Spleen (tissue), 7 donors: ENCODE measurements around the gene ZKSCAN4.

Source experiments
- POLR2A ChIP-seq, 3 donors: fragments of 450-650 bp; IDR thresholded peaks; one replicate each; pipeline ENCODE4 v1.5.1; 2017; ENCODE audit warnings: antibody characterized with exemption in 3 of 3, mild to moderate bottlenecking in 1 of 3
- TF ChIP-seq, protein P1 (sequence below), 11 experiments: fragments of 200-600 bp in 7 of 11; fragments of 450-650 bp in 4 of 11; sonication (generic) in 4 of 11; IDR thresholded peaks in 8 of 11; conservative IDR thresholded peaks in 3 of 11; 1 replicate in 7 of 11; 2 replicates in 4 of 11; pipeline versions ENCODE4 v1.4.0 to v1.8.0; 2016 to 2021; ENCODE audit warnings: antibody characterized with exemption in 11 of 11, inconsistent platforms in 4 of 11, mild to moderate bottlenecking in 1 of 11
- donor health status: DM: no; HTN: no; CAD: no; lungs with moderate emphysema.
- donor health status: DM: no; HTN: no; CAD: no.
- donor health status: DM: no; HTN: no; CAD: no.

DNA sequence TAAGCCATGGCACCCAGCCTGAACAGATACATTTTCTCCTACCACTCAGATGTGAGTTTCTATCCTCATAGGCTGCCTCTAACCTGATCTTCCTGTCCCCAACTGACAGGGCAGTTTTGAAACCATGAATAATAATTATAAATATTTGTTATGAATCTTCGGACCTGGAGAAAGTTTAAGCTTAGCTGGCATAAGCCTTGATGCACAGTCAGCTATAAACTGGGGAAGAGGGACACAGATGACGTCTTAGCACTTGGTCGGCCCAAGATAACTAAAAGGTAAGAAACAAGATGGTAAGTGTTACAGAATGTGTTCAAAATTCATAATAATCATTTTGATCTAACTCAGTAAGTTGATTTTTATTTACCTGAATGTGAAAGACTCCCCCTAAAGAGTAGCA lies 8.1 kb downstream of the ZKSCAN4 start:
- TF ChIP-seq, protein P1, sequence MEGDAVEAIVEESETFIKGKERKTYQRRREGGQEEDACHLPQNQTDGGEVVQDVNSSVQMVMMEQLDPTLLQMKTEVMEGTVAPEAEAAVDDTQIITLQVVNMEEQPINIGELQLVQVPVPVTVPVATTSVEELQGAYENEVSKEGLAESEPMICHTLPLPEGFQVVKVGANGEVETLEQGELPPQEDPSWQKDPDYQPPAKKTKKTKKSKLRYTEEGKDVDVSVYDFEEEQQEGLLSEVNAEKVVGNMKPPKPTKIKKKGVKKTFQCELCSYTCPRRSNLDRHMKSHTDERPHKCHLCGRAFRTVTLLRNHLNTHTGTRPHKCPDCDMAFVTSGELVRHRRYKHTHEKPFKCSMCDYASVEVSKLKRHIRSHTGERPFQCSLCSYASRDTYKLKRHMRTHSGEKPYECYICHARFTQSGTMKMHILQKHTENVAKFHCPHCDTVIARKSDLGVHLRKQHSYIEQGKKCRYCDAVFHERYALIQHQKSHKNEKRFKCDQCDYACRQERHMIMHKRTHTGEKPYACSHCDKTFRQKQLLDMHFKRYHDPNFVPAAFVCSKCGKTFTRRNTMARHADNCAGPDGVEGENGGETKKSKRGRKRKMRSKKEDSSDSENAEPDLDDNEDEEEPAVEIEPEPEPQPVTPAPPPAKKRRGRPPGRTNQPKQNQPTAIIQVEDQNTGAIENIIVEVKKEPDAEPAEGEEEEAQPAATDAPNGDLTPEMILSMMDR (IDR thresholded peaks at IDR 0.05 in 8 of 11, conservative IDR thresholded peaks at IDR 0.05 in 3 of 11) = no peak
- TF ChIP-seq POLR2A (IDR thresholded peaks at IDR 0.05) = no peak
